Uterus (tissue), 4 donors: ENCODE data around the gene ZNF219. TPM values are rescaled to one million over a fixed set of nuclear protein-coding genes. Genes with fewer than 3 reads are reported as not detected.

ENCODE experiments used
- DNase-seq, 2 donors: peaks; one replicate each; pipeline ENCODE4 v3.0.0-alpha.2; 2019 to 2020
- H3K27ac ChIP-seq, 2 donors: fragments of 200-600 bp; sonication (generic); 1 replicate in 1 of 2; 2 replicates in 1 of 2; pipeline ENCODE4 v1.5.1; 2016 to 2018
- H3K27me3 ChIP-seq, 2 donors: fragments of 200-600 bp; sonication (generic); one replicate each; pipeline ENCODE4 v1.5.1; 2018 to 2019; ENCODE audit warnings: control low read depth in 1 of 2
- H3K36me3 ChIP-seq, 2 donors: fragments of 200-600 bp; sonication (generic); one replicate each; pipeline ENCODE4 v1.5.1; 2019; ENCODE audit warnings: control low read depth in 1 of 2
- H3K4me1 ChIP-seq, 2 donors: fragments of 200-600 bp; sonication (generic); one replicate each; pipeline ENCODE4 v1.5.1; 2018 to 2019; ENCODE audit warnings: control low read depth in 1 of 2
- H3K4me3 ChIP-seq, 2 donors: fragments of 200-600 bp; sonication (generic); 1 replicate in 1 of 2; 2 replicates in 1 of 2; pipeline ENCODE4 v1.5.1; 2018 to 2019; ENCODE audit warnings: mild to moderate bottlenecking in 1 of 2
- H3K9me3 ChIP-seq, 2 donors: fragments of 200-600 bp; sonication (generic); one replicate each; pipeline ENCODE4 v1.5.1; 2019; ENCODE audit warnings: control low read depth in 1 of 2
- CTCF ChIP-seq, 4 experiments: fragments of 200-600 bp in 2 of 4; fragments of 450-650 bp in 2 of 4; sonication (generic) in 2 of 4; IDR thresholded peaks; one replicate each; pipeline ENCODE4 v1.5.1; 2016 to 2019; ENCODE audit warnings: antibody characterized with exemption in 4 of 4, mild to moderate bottlenecking in 2 of 4, moderate library complexity in 1 of 4
- POLR2A ChIP-seq, 2 donors: fragments of 450-650 bp; IDR thresholded peaks; one replicate each; pipeline ENCODE4 v1.6.1; 2016; ENCODE audit warnings: antibody characterized with exemption in 2 of 2, mild to moderate bottlenecking in 1 of 2, moderate library complexity in 1 of 2
- intact Hi-C: fragments of 100-400 bp; cut with DNase I; formaldehyde crosslinking; loops from one replicate; pipeline ENCODE4 v1.15.1; 2023; ENCODE audit warnings: low total_unique reads
- total RNA-seq, 4 donors: library from RNA; depleted of rRNA in 3 of 4; stranded (reverse); fragments of >200 nt in 3 of 4; gene quantifications; one replicate each; pipeline versions ENCODE4 v1.1.0 to v1.2.4, GENCODE V29; 2014 to 2023
- donor health status: DM: yes; HTN: yes; CAD: no.

ZNF219 gene
- total RNA-seq, 4 donors from 2014 or later, result 7.4 to 56.8 (median 15.9) TPM

GRCh38 chr14:21072031-21072473 lies 26.4 kb downstream of the ZNF219 start:
- DNase-seq, result no peak
- intact Hi-C loops, result no loop called here
- H3K27me3 ChIP-seq, result no peaks in the 10 kb centered on the region
- no peaks in the 10 kb centered on the region for H3K9me3 ChIP-seq
- no peak for TF ChIP-seq POLR2A (IDR thresholded peaks at IDR 0.05)
- peak in 1 of 4 experiments; percentile 14 for TF ChIP-seq CTCF (IDR thresholded peaks at IDR 0.05)
- peak overlapping the region; percentile 95 for H3K27ac ChIP-seq
- H3K4me1 ChIP-seq, result no peaks in the 10 kb centered on the region
- H3K4me3 ChIP-seq, result peak overlapping the region; percentile 59 to 63
- H3K36me3 ChIP-seq, result no peaks in the 10 kb centered on the region

GRCh38 chr14:21071225-21072030 lies 27.0 kb downstream of the ZNF219 start:
- no peak for TF ChIP-seq CTCF (IDR thresholded peaks at IDR 0.05)
- peak in 1 of 2 donors; percentile 48 for TF ChIP-seq POLR2A (IDR thresholded peaks at IDR 0.05)
- Histone ChIP-seq H3K27ac (peak overlapping the region; percentile 95), H3K4me1 (no peaks in the 10 kb centered on the region), H3K27me3 (no peaks in the 10 kb centered on the region), H3K9me3 (no peaks in the 10 kb centered on the region), H3K4me3 (peak overlapping the region; percentile 59 to 63), H3K36me3 (no peaks in the 10 kb centered on the region)
- DNase-seq, result peak; percentile 88 to 90
- intact Hi-C loops, result no loop called here

GRCh38 chr14:21070610-21071224 lies 27.7 kb downstream of the ZNF219 start:
- Histone ChIP-seq H3K9me3 (no peaks in the 10 kb centered on the region), H3K27ac (peak overlapping the region; percentile 95), H3K27me3 (no peaks in the 10 kb centered on the region), H3K36me3 (no peaks in the 10 kb centered on the region), H3K4me1 (no peaks in the 10 kb centered on the region), H3K4me3 (peak overlapping the region; percentile 59 to 63)
- intact Hi-C loops, result no loop called here
- DNase-seq, result peak; percentile 64 to 72
- no peak for TF ChIP-seq POLR2A (IDR thresholded peaks at IDR 0.05)
- TF ChIP-seq CTCF (IDR thresholded peaks at IDR 0.05), result no peak

GRCh38 chr14:21070083-21070609 lies 28.3 kb downstream of the ZNF219 start, which contains the start of gene ARHGEF40:
Gene ARHGEF40, plus strand, starts transcription at chr14:21070304. Its CDS starts 93 bp downstream, at chr14:21070397.
- Histone ChIP-seq H3K27me3 (no peaks in the 10 kb centered on the region), H3K36me3 (no peaks in the 10 kb centered on the region), H3K27ac (peak within 1 kb of the TSS; percentile 95), H3K4me1 (no peaks in the 10 kb centered on the region), H3K9me3 (no peaks in the 10 kb centered on the region), H3K4me3 (peak within 1 kb of the TSS; percentile 59 to 63)
- TF ChIP-seq CTCF (IDR thresholded peaks at IDR 0.05) (no peak), POLR2A (IDR thresholded peaks at IDR 0.05) (peak in 1 of 2 donors; percentile 53)
- peak; percentile 58 to 75 for DNase-seq
- intact Hi-C loops, result no loop called here
